Ishikawa (cell line): ENCODE data around the gene MYO5A.

Source experiments
- CEBPB ChIP-seq: IDR thresholded peaks from 2 replicates; pipeline ENCODE4 v1.6.1; 2012
- CREB1 ChIP-seq: IDR thresholded peaks from 2 replicates; pipeline ENCODE4 v1.6.1; 2012; ENCODE audit warnings: low read depth
- EGR1 ChIP-seq: IDR thresholded peaks from 2 replicates; pipeline ENCODE4 v1.6.1; 2012
- EP300 ChIP-seq: IDR thresholded peaks from 2 replicates; pipeline ENCODE4 v1.6.1; 2012; ENCODE audit warnings: borderline replicate concordance
- FOXM1 ChIP-seq: IDR thresholded peaks from 2 replicates; pipeline ENCODE4 v1.6.1; 2012; ENCODE audit warnings: low read depth, borderline replicate concordance
- MAX ChIP-seq: IDR thresholded peaks from 2 replicates; pipeline ENCODE4 v1.6.1; 2012
- NFIC ChIP-seq: IDR thresholded peaks from 2 replicates; pipeline ENCODE4 v1.6.1; 2012
- RAD21 ChIP-seq: IDR thresholded peaks from 2 replicates; pipeline ENCODE4 v1.6.1; 2012; ENCODE audit warnings: low read depth
- REST ChIP-seq: IDR thresholded peaks from 2 replicates; pipeline ENCODE4 v1.6.1; 2012; ENCODE audit warnings: low read depth, mild to moderate bottlenecking
- TAF1 ChIP-seq: IDR thresholded peaks from 2 replicates; pipeline ENCODE4 v1.6.1; 2012; ENCODE audit warnings: low read depth, mild to moderate bottlenecking
- TCF12 ChIP-seq: IDR thresholded peaks from 2 replicates; pipeline ENCODE4 v1.6.1; 2012; ENCODE audit warnings: low read depth
- TEAD4 ChIP-seq: IDR thresholded peaks from 2 replicates; pipeline ENCODE4 v1.6.1; 2012
- YY1 ChIP-seq: IDR thresholded peaks from 2 replicates; pipeline ENCODE4 v1.6.1; 2012; ENCODE audit warnings: low read depth
- ZBTB7A ChIP-seq: IDR thresholded peaks from 2 replicates; pipeline ENCODE4 v1.6.1; 2012; ENCODE audit warnings: low read depth

- TF ChIP-seq CREB1, result no peak
- no peak for TF ChIP-seq ZBTB7A
- TF ChIP-seq REST, result no peak
- no peak for TF ChIP-seq RAD21
- no peak for TF ChIP-seq TCF12
- TF ChIP-seq NFIC, result no peak
- TF ChIP-seq TAF1, result no peak
- TF ChIP-seq EP300, result no peak
- TF ChIP-seq MAX, result no peak
- no peak for TF ChIP-seq TEAD4
- TF ChIP-seq CEBPB, result no peak
- TF ChIP-seq YY1, result no peak
- no peak for TF ChIP-seq EGR1
- no peak for TF ChIP-seq FOXM1
Measured at GRCh38 chr15:52263563-52264282, 265.0 kb downstream of the MYO5A start.
